Erythroblast (primary cell): Measurements from ENCODE around the gene DYNLT5.
"Not testable (repeated sequence)": the region's sequence is repeated elsewhere in the genome, so short reads cannot be mapped to it uniquely, and the experiment has no call there.

ENCODE experiments used
- DNase-seq, 2 experiments: peaks; one replicate each; lab custom pipeline; 2025; lab: John Stamatoyannopoulos, UW
- GATA1 ChIP-seq: IDR thresholded peaks from 2 replicates; pipeline ENCODE4 v1.6.1; 2011; ENCODE audit warnings: low read depth, mild to moderate bottlenecking, control low read depth, low read length, moderate library complexity
- POLR2A ChIP-seq: IDR thresholded peaks from 2 replicates; pipeline ENCODE4 v1.6.1; 2011; ENCODE audit warnings: mild to moderate bottlenecking, low read length

The DYNLT5 gene

DNA sequence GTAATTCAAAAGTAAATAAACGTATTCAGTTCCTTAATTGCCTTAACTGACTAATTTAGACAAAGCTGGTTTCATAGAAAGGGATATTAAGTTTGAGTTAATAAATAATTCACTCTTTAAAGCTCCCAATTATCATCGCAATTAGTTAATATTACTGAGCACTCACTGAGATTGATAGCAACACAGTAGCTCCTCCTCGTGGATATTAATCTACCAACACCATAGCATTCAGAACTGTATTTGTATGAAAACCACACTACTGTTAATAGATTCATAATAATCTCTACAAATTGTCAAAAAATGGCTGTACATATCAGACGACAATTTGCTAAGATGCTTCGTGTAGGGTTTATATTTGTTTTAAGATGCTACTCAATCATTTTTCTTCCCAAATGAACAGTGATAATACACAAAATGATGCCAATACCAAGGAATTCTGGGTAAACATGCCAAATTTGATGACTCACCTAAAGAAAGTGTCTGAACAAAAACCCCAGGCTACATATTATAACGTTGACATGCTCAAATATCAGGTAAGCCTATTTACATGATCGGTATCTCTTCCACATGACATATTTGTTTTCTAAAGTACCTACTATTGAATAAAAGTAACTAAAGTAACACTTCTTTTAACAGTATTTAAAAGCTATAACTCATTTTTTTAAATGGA is 18.8 kb upstream of the DYNLT5 start:
- no peak for TF ChIP-seq POLR2A
- TF ChIP-seq GATA1: no peak
- peak; percentile 14 to 30 for DNase-seq

GRCh38 chr1:66734531-66734930 is 17.7 kb upstream of the DYNLT5 start:
- DNase-seq: not testable (repeated sequence)

DNA sequence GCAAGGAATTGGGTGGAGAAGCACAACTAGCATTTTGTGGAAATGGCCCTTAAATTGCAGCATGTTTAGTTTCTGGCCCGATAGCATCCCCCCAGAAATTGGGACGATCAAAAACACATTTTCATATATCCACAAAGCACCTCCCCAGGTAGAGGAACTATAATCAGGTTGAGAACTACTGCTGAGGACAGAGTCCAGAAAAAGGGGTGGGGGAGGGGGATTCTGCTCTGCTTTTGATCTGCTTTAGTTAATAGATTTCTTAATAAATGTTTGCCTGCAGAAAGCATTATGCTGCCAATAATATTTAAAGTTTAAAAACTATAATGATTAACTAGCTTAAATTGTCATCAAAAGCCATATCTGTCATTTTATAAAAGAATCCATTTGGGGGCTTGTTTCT is 14.4 kb upstream of the DYNLT5 start:
- TF ChIP-seq GATA1: no peak
- TF ChIP-seq POLR2A: no peak
- DNase-seq: no peak

DNA sequence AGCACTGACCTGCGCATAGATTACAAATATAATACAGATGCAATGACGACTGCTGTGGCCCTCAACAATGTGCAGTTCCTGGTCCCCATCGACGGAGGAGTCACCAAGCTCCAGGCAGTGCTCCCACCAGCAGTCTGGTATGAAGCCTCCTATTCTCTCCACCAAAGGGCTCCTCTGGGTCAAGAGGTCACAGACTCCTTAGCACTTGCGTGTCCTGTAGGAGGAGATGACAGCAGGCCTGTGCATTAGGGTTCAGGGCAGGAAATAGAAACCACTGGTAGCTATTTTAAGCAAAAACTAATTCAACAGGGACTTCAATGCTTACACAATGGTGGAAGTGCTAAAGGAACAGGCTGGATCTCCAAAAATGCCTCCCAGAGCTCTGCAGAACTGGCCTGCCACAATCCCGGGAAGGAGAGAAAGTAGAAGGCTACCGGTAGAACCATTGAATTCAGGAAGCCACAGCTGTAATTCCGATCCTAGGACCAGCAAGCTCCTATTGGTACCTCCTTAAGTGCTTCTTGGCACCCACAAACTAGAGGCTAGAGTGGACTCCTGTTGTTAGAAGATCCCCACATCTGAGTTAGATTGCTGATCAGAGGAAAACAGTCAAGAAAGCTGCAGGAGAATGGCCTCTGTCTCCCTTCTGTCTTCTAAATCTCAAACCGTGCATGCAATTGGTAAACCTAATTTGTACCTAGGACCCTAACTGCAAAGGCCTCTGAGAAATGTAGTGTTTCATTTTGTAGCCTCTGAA is 12.7 kb upstream of the DYNLT5 start:
- no peak for DNase-seq
- no peak for TF ChIP-seq GATA1
- TF ChIP-seq POLR2A: no peak

GRCh38 chr1:66745451-66745850 is 6.8 kb upstream of the DYNLT5 start:
- DNase-seq: no peak
- TF ChIP-seq GATA1 (no peak), POLR2A (no peak)

DNA sequence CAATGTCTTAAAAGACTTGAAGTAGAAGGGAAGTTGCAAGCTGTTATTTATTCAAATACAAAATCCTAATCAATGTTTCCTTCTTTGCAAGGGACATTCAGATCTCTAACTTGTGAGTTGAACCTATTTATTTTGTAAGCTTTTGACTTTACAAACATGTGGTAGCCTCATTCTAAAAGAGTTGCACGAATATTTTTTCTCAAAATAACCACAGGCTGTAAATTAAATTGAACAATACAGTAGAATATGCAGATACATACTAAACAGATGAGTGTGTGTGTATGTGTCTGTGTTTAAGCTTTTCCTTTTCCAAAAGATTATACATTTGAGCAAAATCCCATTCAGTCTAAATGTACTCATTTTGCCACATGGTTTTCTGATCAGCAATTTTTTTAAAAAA is 4.8 kb upstream of the DYNLT5 start:
- no peak for DNase-seq
- no peak for TF ChIP-seq GATA1
- TF ChIP-seq POLR2A: no peak

GRCh38 chr1:66750577-66750976 is 1.7 kb upstream of the DYNLT5 start:
- peak in 1 of 2 experiments; percentile 13 for DNase-seq
- TF ChIP-seq GATA1 (no peak), POLR2A (no peak)

GRCh38 chr1:66751160-66751559 is 1.1 kb upstream of the DYNLT5 start:
- TF ChIP-seq GATA1: no peak
- no peak for TF ChIP-seq POLR2A
- no peak for DNase-seq

DNA sequence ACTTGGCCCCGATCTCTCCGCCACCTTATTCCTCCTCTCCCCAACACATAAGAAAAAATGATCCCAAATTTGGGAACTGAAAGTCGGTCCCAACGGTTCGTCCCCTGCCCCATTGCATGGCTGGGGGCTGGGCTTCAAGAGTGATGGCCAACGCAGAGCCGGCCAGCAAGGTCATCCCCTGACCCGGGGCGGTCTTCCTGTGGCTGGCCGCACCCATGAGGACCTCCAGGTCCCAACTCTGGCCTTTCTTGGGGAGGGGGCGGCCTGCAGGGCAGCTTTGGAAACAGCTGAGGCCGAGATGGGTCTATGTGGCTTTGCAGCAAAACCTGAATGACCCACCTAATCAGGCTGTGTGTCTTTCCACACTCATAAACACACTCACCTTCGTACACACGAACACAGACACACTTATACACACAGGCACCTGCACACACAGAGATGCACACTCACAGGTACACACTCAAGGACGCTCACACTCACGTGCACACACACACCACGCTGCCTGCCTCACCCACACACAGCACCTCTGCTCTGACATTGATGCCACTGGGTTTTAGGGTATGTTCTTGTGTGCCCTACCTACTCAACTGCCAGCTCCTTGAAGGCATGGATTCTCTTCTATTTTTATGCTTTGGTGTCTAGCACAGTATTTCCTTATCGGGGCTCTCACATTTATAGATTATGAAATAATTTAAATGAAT is 562 bp downstream of the DYNLT5 start:
- peak; percentile 28 to 35 for DNase-seq

DNA sequence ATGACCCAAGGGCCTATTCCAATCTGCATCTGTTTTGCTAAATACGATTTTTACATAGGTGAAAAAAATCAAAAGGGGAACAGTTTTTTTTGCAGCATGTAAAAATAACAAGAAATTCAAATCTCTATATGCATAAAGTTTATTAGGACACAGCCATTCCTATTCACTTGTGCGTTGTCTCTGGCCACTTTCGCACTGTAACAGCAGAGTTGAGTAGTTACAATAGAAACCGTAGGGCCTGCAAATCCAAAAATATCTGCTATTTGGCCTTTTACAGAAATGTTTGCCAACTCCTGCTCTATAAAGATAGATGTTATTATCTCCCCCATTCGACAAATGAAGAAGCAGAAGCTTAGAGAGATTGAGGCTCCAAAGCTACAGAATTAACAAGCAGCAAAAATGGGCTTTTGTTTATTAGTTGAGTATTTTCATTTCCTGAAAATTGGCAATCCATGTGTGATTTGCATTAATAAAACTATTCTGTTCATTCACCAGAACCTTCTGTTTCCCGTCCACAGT is 5.5 kb downstream of the DYNLT5 start:
- TF ChIP-seq GATA1 (no peak), POLR2A (no peak)
- DNase-seq: peak; percentile 80 to 86

More for the DNA sequence above, 562 bp downstream of the DYNLT5 start:
- TF ChIP-seq GATA1 (no peak), POLR2A (no peak)

GRCh38 chr1:66758241-66758755 is 6.0 kb downstream of the DYNLT5 start:
- TF ChIP-seq POLR2A (peak; percentile 64), GATA1 (peak; percentile 46)
- DNase-seq: peak; percentile 88 to 96

- no peak for DNase-seq
- TF ChIP-seq POLR2A (no peak), GATA1 (no peak)
Measured at GRCh38 chr1:66760506-66760905, 8.2 kb downstream of the DYNLT5 start.

- TF ChIP-seq POLR2A (no peak), GATA1 (no peak)
Measured at GRCh38 chr1:66761221-66761620, 9.0 kb downstream of the DYNLT5 start.

More at GRCh38 chr1:66761221-66761620, 9.0 kb downstream of the DYNLT5 start:
- peak; percentile 20 to 35 for DNase-seq
